H9 (cell line): ENCODE measurements around the gene RAB40C. TPM values are rescaled to one million over a fixed set of nuclear protein-coding genes. Genes with fewer than 3 reads are reported as not detected.

ENCODE experiments used
- DNase-seq: peaks from one replicate; pipeline ENCODE4 v3.0.0-alpha.2; 2017
- H2AFZ ChIP-seq: one replicate; pipeline ENCODE4 v1.6.1; 2013; ENCODE audit warnings: mild to moderate bottlenecking, low read length, control low read depth, moderate library complexity
- H2AK5ac ChIP-seq: 2 replicates; pipeline ENCODE4 v1.6.1; 2013; ENCODE audit warnings: low read length, control low read depth, mixed read lengths; ENCODE audit not compliant: insufficient read length
- H2BK120ac ChIP-seq: one replicate; pipeline ENCODE4 v1.6.1; 2013; ENCODE audit warnings: low read depth, mild to moderate bottlenecking, low read length, control low read depth, inconsistent platforms; ENCODE audit not compliant: poor library complexity, severe bottlenecking
- H2BK12ac ChIP-seq: 2 replicates; pipeline ENCODE4 v1.6.1; 2013; ENCODE audit warnings: low read length, control low read depth, mixed read lengths, low read depth; ENCODE audit not compliant: insufficient read length
- H2BK15ac ChIP-seq: 2 replicates; pipeline ENCODE4 v1.6.1; 2013; ENCODE audit warnings: low read depth, low read length, control low read depth
- H2BK20ac ChIP-seq: one replicate; pipeline ENCODE4 v1.6.1; 2013; ENCODE audit warnings: low read depth, mild to moderate bottlenecking, low read length, control low read depth, inconsistent platforms; ENCODE audit not compliant: poor library complexity, severe bottlenecking
- H2BK5ac ChIP-seq: 2 replicates; pipeline ENCODE4 v1.6.1; 2013; ENCODE audit warnings: low read length, control low read depth, mixed read lengths; ENCODE audit not compliant: insufficient read length
- H3K14ac ChIP-seq: 2 replicates; pipeline ENCODE4 v1.6.1; 2013; ENCODE audit warnings: low read length, control low read depth; ENCODE audit not compliant: insufficient read depth
- H3K18ac ChIP-seq: 2 replicates; pipeline ENCODE4 v1.6.1; 2013; ENCODE audit warnings: low read depth, mild to moderate bottlenecking, mixed read lengths, low read length, control low read depth; ENCODE audit not compliant: insufficient read length
- H3K23ac ChIP-seq: 2 replicates; pipeline ENCODE4 v1.6.1; 2013; ENCODE audit warnings: low read length, control low read depth, mixed read lengths, low read depth; ENCODE audit not compliant: insufficient read length
- H3K23me2 ChIP-seq: 2 replicates; pipeline ENCODE4 v1.6.1; 2013; ENCODE audit warnings: low read depth, mild to moderate bottlenecking, mixed read lengths, low read length, control low read depth; ENCODE audit not compliant: insufficient read length, poor library complexity, severe bottlenecking
- H3K27ac ChIP-seq: 2 replicates; pipeline ENCODE4 v1.5.1; 2013; ENCODE audit warnings: low read length, control low read depth, mixed read lengths, low read depth; ENCODE audit not compliant: insufficient read length
- H3K27me3 ChIP-seq: 2 replicates; pipeline ENCODE4 v1.6.1; 2013; ENCODE audit warnings: low read length, control low read depth, inconsistent platforms; ENCODE audit not compliant: insufficient read depth
- H3K4ac ChIP-seq: 2 replicates; pipeline ENCODE4 v1.6.1; 2013; ENCODE audit warnings: low read depth, mild to moderate bottlenecking, control low read depth, inconsistent platforms, low read length, moderate library complexity
- H3K4me1 ChIP-seq: 2 replicates; pipeline ENCODE4 v1.6.1; 2013; ENCODE audit warnings: low read length, control low read depth, inconsistent platforms; ENCODE audit not compliant: insufficient read depth
- H3K4me2 ChIP-seq: 2 replicates; pipeline ENCODE4 v1.6.1; 2013; ENCODE audit warnings: low read length, control low read depth, mixed read lengths; ENCODE audit not compliant: insufficient read length, insufficient read depth
- H3K56ac ChIP-seq: 2 replicates; pipeline ENCODE4 v1.6.1; 2013; ENCODE audit warnings: low read depth, mild to moderate bottlenecking, mixed read lengths, low read length, control low read depth; ENCODE audit not compliant: insufficient read length
- H3K79me1 ChIP-seq: 2 replicates; pipeline ENCODE4 v1.6.1; 2013; ENCODE audit warnings: low read depth, mild to moderate bottlenecking, moderate library complexity, low read length, control low read depth, inconsistent platforms; ENCODE audit not compliant: insufficient read depth, poor library complexity, severe bottlenecking
- H3K79me2 ChIP-seq: 2 replicates; pipeline ENCODE4 v1.6.1; 2013; ENCODE audit warnings: low read length, control low read depth, inconsistent platforms; ENCODE audit not compliant: insufficient read depth
- H3K9ac ChIP-seq: 2 replicates; pipeline ENCODE4 v1.6.1; 2013; ENCODE audit warnings: low read length, control low read depth, mixed read lengths; ENCODE audit not compliant: insufficient read length; ENCODE audit errors: extremely low read depth
- H3K9me3 ChIP-seq: one replicate; pipeline ENCODE4 v1.6.1; 2013; ENCODE audit warnings: low read depth, low read length, inconsistent platforms; ENCODE audit not compliant: control insufficient read depth
- H3T11ph ChIP-seq: one replicate; pipeline ENCODE4 v1.6.1; 2013; ENCODE audit warnings: mild to moderate bottlenecking, low read length, control low read depth, inconsistent platforms
- H4K20me1 ChIP-seq: one replicate; pipeline ENCODE4 v1.6.1; 2013; ENCODE audit not compliant: control insufficient read depth, insufficient read length, insufficient read depth
- H4K5ac ChIP-seq: 2 replicates; pipeline ENCODE4 v1.6.1; 2013; ENCODE audit warnings: low read depth, mild to moderate bottlenecking, mixed read lengths, low read length, control low read depth; ENCODE audit not compliant: insufficient read length
- H4K8ac ChIP-seq: replicated peaks from 2 replicates; pipeline ENCODE4 v1.6.1; 2013; ENCODE audit warnings: low read length, control low read depth, mixed read lengths, low read depth; ENCODE audit not compliant: insufficient read length
- H4K91ac ChIP-seq: 2 replicates; pipeline ENCODE4 v1.6.1; 2013; ENCODE audit warnings: low read depth, mild to moderate bottlenecking, moderate library complexity, mixed read lengths, low read length, control low read depth; ENCODE audit not compliant: insufficient read length
- H3K27ac Mint-ChIP-seq, 3 experiments: 2 replicates in 2 of 3; 3 replicates in 1 of 3; pipeline ENCODE4 v1.8.0; 2020 to 2021; ENCODE audit warnings: mixed read lengths in 3 of 3, mild to moderate bottlenecking in 1 of 3, moderate library complexity in 1 of 3
- H3K27me3 Mint-ChIP-seq: 2 replicates; pipeline ENCODE4 v1.8.0; 2021; ENCODE audit warnings: low read depth, mild to moderate bottlenecking, moderate library complexity, mixed read lengths
- H3K36me3 Mint-ChIP-seq, 3 experiments: 2 replicates in 2 of 3; 3 replicates in 1 of 3; pipeline ENCODE4 v1.8.0; 2020 to 2021; ENCODE audit warnings: low read depth in 3 of 3, mixed read lengths in 3 of 3; ENCODE audit not compliant: insufficient read depth in 1 of 3
- H3K4me1 Mint-ChIP-seq, 2 experiments: 2 replicates each; pipeline ENCODE4 v1.8.0; 2020; ENCODE audit warnings: mixed read lengths in 2 of 2
- H3K4me3 Mint-ChIP-seq, 2 experiments: 2 replicates in 1 of 2; 3 replicates in 1 of 2; pipeline ENCODE4 v1.8.0; 2020 to 2021; ENCODE audit warnings: mild to moderate bottlenecking in 2 of 2, mixed read lengths in 2 of 2, moderate library complexity in 1 of 2
- H3K9me3 Mint-ChIP-seq, 2 experiments: 2 replicates in 1 of 2; 3 replicates in 1 of 2; pipeline ENCODE4 v1.8.0; 2020; ENCODE audit warnings: mild to moderate bottlenecking in 2 of 2, mixed read lengths in 2 of 2, moderate library complexity in 1 of 2
- WGBS: extraction: QIAGEN DNeasy Blood & Tissue Kit; methylation state at CpG from one replicate; pipeline ENCODE4 v1.1.7; 2013; ENCODE audit warnings: missing lambda C conversion rate, low lambda C conversion rate, mixed read lengths; ENCODE audit not compliant: insufficient read length; ENCODE audit errors: extremely low coverage; 5-methylcytosine and 5-hydroxymethylcytosine counted together
- total RNA-seq: library from RNA; stranded (reverse); gene quantifications from 2 replicates; pipeline ENCODE4 v1.2.1, GENCODE V29; 2021
- TF ChIP-seq, protein P1 (sequence below): fragments of 200-600 bp; sonication (generic); conservative IDR thresholded peaks from 3 replicates; pipeline ENCODE4 v1.8.0; 2021; ENCODE audit warnings: antibody characterized with exemption, mild to moderate bottlenecking

RAB40C gene
- total RNA-seq, 1 experiment from 2014 or later: 19.1 TPM

DNA sequence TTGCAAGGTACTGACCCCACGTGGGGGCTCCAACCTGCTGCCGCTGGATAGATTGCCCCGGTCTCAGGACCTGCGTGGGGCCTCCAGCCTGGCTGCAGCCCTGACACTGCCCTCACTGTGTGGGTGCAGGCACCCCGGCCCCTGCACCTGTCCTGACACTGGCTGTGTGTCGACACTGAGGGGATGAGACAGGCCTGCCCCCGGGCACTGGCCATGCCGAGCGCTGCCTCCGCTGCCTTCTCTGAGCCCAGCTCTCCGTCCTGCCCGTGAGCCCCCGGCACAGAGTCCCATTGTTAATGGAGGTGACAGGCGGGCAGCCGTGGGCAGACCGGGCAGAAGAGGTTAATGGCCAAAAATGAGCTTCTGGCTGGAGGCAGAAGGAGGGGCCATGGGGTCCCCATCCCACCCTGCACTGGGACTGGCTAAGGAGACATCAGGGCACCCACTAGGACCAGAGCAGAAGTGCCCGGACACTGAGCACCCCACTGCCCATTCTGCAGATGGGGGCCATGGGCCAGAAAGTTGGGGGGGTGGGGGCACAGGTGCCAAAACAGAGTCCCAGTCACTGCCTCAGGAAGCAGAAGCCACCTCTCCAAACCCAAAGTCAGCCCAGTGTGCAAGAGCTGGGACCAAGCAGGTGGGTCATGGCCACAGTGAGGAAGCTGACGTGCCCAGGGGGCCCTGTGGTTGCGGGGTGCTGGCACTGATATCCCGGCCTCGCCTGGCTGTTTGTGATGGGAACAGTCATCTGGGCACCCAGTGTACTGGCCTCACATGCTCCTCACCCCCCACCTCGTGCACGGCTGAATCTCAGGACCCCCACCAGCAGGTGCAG, 32.2 kb upstream of the RAB40C start:
- Histone ChIP-seq H2AK5ac (no peak overlapping the region), H3K4ac (no peak overlapping the region), H3K9me3 (no peaks in the 10 kb centered on the region), H3K14ac (no peak overlapping the region; the same call in 1 of the 2 replicates), H3K27me3 (peaks cover 2% of the 10 kb centered on the region; the same call in 1 of the 2 replicates), H3K9ac (no peak overlapping the region), H3K4me2 (no peak overlapping the region), H4K20me1 (peaks cover 3% of the 10 kb centered on the region), H3K23ac (no peak overlapping the region), H2BK20ac (no peak overlapping the region), H3K4me1 (no peaks in the 10 kb centered on the region), H3K27ac (no peak overlapping the region), H2BK120ac (no peak overlapping the region), H3T11ph (no peak overlapping the region), H2BK15ac (no peak overlapping the region), H2AFZ (no peak overlapping the region), H4K8ac (no peak overlapping the region), H4K5ac (no peak overlapping the region), H3K23me2 (no peaks in the 10 kb centered on the region), H4K91ac (no peak overlapping the region), H3K79me1 (no peaks in the 10 kb centered on the region), H3K79me2 (no peaks in the 10 kb centered on the region), H2BK12ac (no peak overlapping the region), H2BK5ac (no peak overlapping the region), H3K18ac (no peak overlapping the region), H3K56ac (no peak overlapping the region)
- Mint-ChIP-seq H3K36me3 (peaks cover 0 to 3% (median 0%) of the 10 kb centered on the region in 3 experiments; a peak in 3 of 7 replicates), H3K4me1 (no peaks in the 10 kb centered on the region), H3K27ac (no peak overlapping the region), H3K4me3 (no peak overlapping the region), H3K9me3 (no peaks in the 10 kb centered on the region; a peak in 1 of 5 replicates), H3K27me3 (peaks cover 37% of the 10 kb centered on the region)
- TF ChIP-seq, protein P1, sequence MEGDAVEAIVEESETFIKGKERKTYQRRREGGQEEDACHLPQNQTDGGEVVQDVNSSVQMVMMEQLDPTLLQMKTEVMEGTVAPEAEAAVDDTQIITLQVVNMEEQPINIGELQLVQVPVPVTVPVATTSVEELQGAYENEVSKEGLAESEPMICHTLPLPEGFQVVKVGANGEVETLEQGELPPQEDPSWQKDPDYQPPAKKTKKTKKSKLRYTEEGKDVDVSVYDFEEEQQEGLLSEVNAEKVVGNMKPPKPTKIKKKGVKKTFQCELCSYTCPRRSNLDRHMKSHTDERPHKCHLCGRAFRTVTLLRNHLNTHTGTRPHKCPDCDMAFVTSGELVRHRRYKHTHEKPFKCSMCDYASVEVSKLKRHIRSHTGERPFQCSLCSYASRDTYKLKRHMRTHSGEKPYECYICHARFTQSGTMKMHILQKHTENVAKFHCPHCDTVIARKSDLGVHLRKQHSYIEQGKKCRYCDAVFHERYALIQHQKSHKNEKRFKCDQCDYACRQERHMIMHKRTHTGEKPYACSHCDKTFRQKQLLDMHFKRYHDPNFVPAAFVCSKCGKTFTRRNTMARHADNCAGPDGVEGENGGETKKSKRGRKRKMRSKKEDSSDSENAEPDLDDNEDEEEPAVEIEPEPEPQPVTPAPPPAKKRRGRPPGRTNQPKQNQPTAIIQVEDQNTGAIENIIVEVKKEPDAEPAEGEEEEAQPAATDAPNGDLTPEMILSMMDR: no peak
- no peak for DNase-seq
- WGBS: no CpG with 5 or more reads among the region's 23 CpGs
